Mesodermal cell (in vitro differentiated cells): Measurements from ENCODE around the gene TLE7.
A peak's percentile ranks its signal among the peaks of the same experiment; 100 is the strongest.

Experiments used
- H3K27ac ChIP-seq: 2 replicates; pipeline ENCODE4 v1.7.0; 2013; ENCODE audit warnings: mild to moderate bottlenecking, low read depth, low read length, moderate library complexity; ENCODE audit not compliant: severe bottlenecking
- H3K36me3 ChIP-seq: 2 replicates; pipeline ENCODE4 v1.7.1; 2013; ENCODE audit warnings: mild to moderate bottlenecking, low read length, moderate library complexity; ENCODE audit not compliant: control insufficient read depth, insufficient read depth
- H3K4me1 ChIP-seq: one replicate; pipeline ENCODE4 v1.7.1; 2013; ENCODE audit warnings: mild to moderate bottlenecking, low read length; ENCODE audit not compliant: insufficient read depth, control insufficient read depth, poor library complexity, severe bottlenecking
- H3K4me3 ChIP-seq: 2 replicates; pipeline ENCODE4 v1.7.0; 2013; ENCODE audit warnings: low read length, control low read depth, mild to moderate bottlenecking; ENCODE audit not compliant: insufficient read depth, poor library complexity, severe bottlenecking; ENCODE audit errors: extremely low read depth
- H3K9me3 ChIP-seq: 2 replicates; pipeline ENCODE4 v1.7.1; 2013; ENCODE audit warnings: mild to moderate bottlenecking, low read length, moderate library complexity; ENCODE audit not compliant: control insufficient read depth
- WGBS, 2 experiments: methylation state at CpG; one replicate each; pipeline ENCODE4 v1.1.5; 2013; ENCODE audit warnings: missing lambda C conversion rate in 2 of 2; ENCODE audit not compliant: insufficient coverage in 2 of 2; 5-methylcytosine and 5-hydroxymethylcytosine counted together

Gene TLE7

GRCh38 chr16:71472931-71473330, 31.1 kb upstream of the TLE7 start:
- no peak overlapping the region for H3K4me3 ChIP-seq
- WGBS, 2 experiments: 100% methylated on average over 1 of the region's 2 CpGs; no CpG with 5 or more reads in 1 of the 2 experiments
- H3K4me1 ChIP-seq: peaks cover 17% of the 10 kb centered on the region
- H3K9me3 ChIP-seq: no peaks in the 10 kb centered on the region
- no peak overlapping the region for H3K27ac ChIP-seq
- H3K36me3 ChIP-seq: peaks cover 26% of the 10 kb centered on the region

- WGBS, 2 experiments: 83 to 100% methylated on average over 1 of the region's 2 CpGs
- H3K4me3 ChIP-seq: no peak overlapping the region
- peaks cover 19% of the 10 kb centered on the region for H3K36me3 ChIP-seq
- no peaks in the 10 kb centered on the region for H3K9me3 ChIP-seq
- no peak overlapping the region for H3K27ac ChIP-seq
- H3K4me1 ChIP-seq: peaks cover 17% of the 10 kb centered on the region
Measured at GRCh38 chr16:71472051-71472450, 30.2 kb upstream of the TLE7 start.

GRCh38 chr16:71467810-71468209, 26.0 kb upstream of the TLE7 start:
- 0 to 30% methylated on average over 1 to 2 of the region's 9 CpGs for WGBS, 2 experiments

GRCh38 chr16:71464231-71464630, 22.4 kb upstream of the TLE7 start:
- no CpG with 5 or more reads among the region's 1 CpG for WGBS, 2 experiments
- H3K36me3 ChIP-seq: no peaks in the 10 kb centered on the region
- peaks cover 13% of the 10 kb centered on the region for H3K4me1 ChIP-seq
- no peak overlapping the region for H3K27ac ChIP-seq
- no peaks in the 10 kb centered on the region for H3K9me3 ChIP-seq
- H3K4me3 ChIP-seq: no peak overlapping the region

More at GRCh38 chr16:71467810-71468209, 26.0 kb upstream of the TLE7 start:
- Histone ChIP-seq H3K27ac (no peak overlapping the region), H3K9me3 (no peaks in the 10 kb centered on the region), H3K36me3 (no peaks in the 10 kb centered on the region), H3K4me3 (no peak overlapping the region), H3K4me1 (peaks cover 5% of the 10 kb centered on the region)

GRCh38 chr16:71461686-71462648, 20.1 kb upstream of the TLE7 start, which contains the start of gene ZNF23:
Gene ZNF23 (minus strand): TSS chr16:71462247. CDS start chr16:71456796, 5,451 bp downstream.
- peak within 1 kb of the TSS; percentile 62 for H3K27ac ChIP-seq

GRCh38 chr16:71460941-71461340, 19.1 kb upstream of the TLE7 start:
- Histone ChIP-seq H3K4me3 (peak overlapping the region; percentile 90), H3K36me3 (peaks cover 9% of the 10 kb centered on the region), H3K4me1 (peaks cover 13% of the 10 kb centered on the region), H3K9me3 (no peaks in the 10 kb centered on the region), H3K27ac (no peak overlapping the region)
- no CpG with 5 or more reads among the region's 1 CpG for WGBS, 2 experiments

More at GRCh38 chr16:71461686-71462648, 20.1 kb upstream of the TLE7 start, which contains the start of gene ZNF23:
- Histone ChIP-seq H3K4me1 (peaks cover 13% of the 10 kb centered on the region), H3K4me3 (peak within 1 kb of the TSS; percentile 90), H3K36me3 (no peaks in the 10 kb centered on the region), H3K9me3 (no peaks in the 10 kb centered on the region)
- WGBS, 2 experiments: 0 to 1% methylated on average over 43 to 47 of the region's 52 CpGs

GRCh38 chr16:71460236-71460635, 18.4 kb upstream of the TLE7 start:
- Histone ChIP-seq H3K27ac (no peak overlapping the region), H3K9me3 (no peaks in the 10 kb centered on the region), H3K36me3 (peaks cover 16% of the 10 kb centered on the region), H3K4me3 (no peak overlapping the region), H3K4me1 (peaks cover 13% of the 10 kb centered on the region)
- WGBS, 2 experiments: 79 to 88% methylated on average over 2 of the region's 4 CpGs

GRCh38 chr16:71459510-71459909, 17.7 kb upstream of the TLE7 start:
- Histone ChIP-seq H3K27ac (no peak overlapping the region), H3K9me3 (no peaks in the 10 kb centered on the region), H3K4me3 (no peak overlapping the region), H3K36me3 (peaks cover 17% of the 10 kb centered on the region), H3K4me1 (peaks cover 13% of the 10 kb centered on the region)

GRCh38 chr16:71456801-71457200, 14.9 kb upstream of the TLE7 start:
- H3K9me3 ChIP-seq: peaks cover 3% of the 10 kb centered on the region
- H3K4me3 ChIP-seq: no peak overlapping the region
- 90 to 100% methylated on average over 3 of the region's 4 CpGs for WGBS, 2 experiments
- peaks cover 13% of the 10 kb centered on the region for H3K4me1 ChIP-seq
- H3K27ac ChIP-seq: no peak overlapping the region
- H3K36me3 ChIP-seq: peaks cover 42% of the 10 kb centered on the region

- H3K9me3 ChIP-seq: peaks cover 37% of the 10 kb centered on the region
- H3K4me3 ChIP-seq: no peak overlapping the region
- peaks cover 77% of the 10 kb centered on the region for H3K36me3 ChIP-seq
- no peaks in the 10 kb centered on the region for H3K4me1 ChIP-seq
- H3K27ac ChIP-seq: no peak overlapping the region
Measured at GRCh38 chr16:71453036-71453435, 11.2 kb upstream of the TLE7 start.

- H3K4me3 ChIP-seq: no peak overlapping the region
- H3K4me1 ChIP-seq: no peaks in the 10 kb centered on the region
- WGBS, 2 experiments: no CpG with 5 or more reads among the region's 3 CpGs
- H3K36me3 ChIP-seq: peaks cover 62% of the 10 kb centered on the region
- H3K9me3 ChIP-seq: peaks cover 63% of the 10 kb centered on the region
- H3K27ac ChIP-seq: no peak overlapping the region
Measured at GRCh38 chr16:71449020-71449419, 7.2 kb upstream of the TLE7 start.
